RWPE1 (cell line): ENCODE results near the gene SIGLEC11.

Source experiments
- CTCF ChIA-PET: fragments of 350-600 bp; sonication (Branson Sonifier 250); formaldehyde crosslinking; extraction: SDS; loops from one replicate; lab custom pipeline; 2021; lab: Yijun Ruan, JAX
- POLR2A ChIA-PET: fragments of 400-600 bp; formaldehyde crosslinking; extraction: SDS; loops from one replicate; lab custom pipeline; 2020; ENCODE audit warnings: antibody characterized with exemption; ENCODE audit not compliant: low non-redundant PET; lab: Yijun Ruan, JAX
- DNase-seq: peaks from one replicate; pipeline ENCODE4 v3.0.0; 2012; ENCODE audit warnings: low spot score
- H3K27ac ChIP-seq: fragments of 450-650 bp; 2 replicates; pipeline ENCODE4 v1.5.1; 2017
- CTCF ChIP-seq: fragments of 450-650 bp; conservative IDR thresholded peaks from 2 replicates; pipeline ENCODE4 v1.5.1; 2017; ENCODE audit warnings: low read depth, mild to moderate bottlenecking

Gene SIGLEC11

GRCh38 chr19:49983645-49984229 is 22.8 kb upstream of the SIGLEC11 start:
- POLR2A ChIA-PET = interaction anchor here (0.7 kb wide), 1 partner anchor 41 kb away, joined by 4 read pairs; no protein-coding TSS in a partner anchor
- CTCF ChIA-PET = interaction anchor here (0.5 to 1.1 kb wide), 4 partner anchors 8 to 57 kb away, joined by 3 to 5 read pairs (median 3); no protein-coding TSS in a partner anchor
- peak; percentile 68 for TF ChIP-seq CTCF
- DNase-seq = peak; percentile 24
- no peak overlapping the region for H3K27ac ChIP-seq

- H3K27ac ChIP-seq = 0 out of 2 replicates have a peak overlapping the region, but pooled peaks have one; percentile 10
- CTCF ChIA-PET = interaction anchor here (0.6 to 0.7 kb wide), 3 partner anchors 19 to 1450 kb away, joined by 3 to 7 read pairs (median 3); no protein-coding TSS in a partner anchor
- TF ChIP-seq CTCF = no peak
- no peak for DNase-seq
- POLR2A ChIA-PET = no interaction called here
Measured at GRCh38 chr19:49981603-49982593, 20.9 kb upstream of the SIGLEC11 start.

DNA sequence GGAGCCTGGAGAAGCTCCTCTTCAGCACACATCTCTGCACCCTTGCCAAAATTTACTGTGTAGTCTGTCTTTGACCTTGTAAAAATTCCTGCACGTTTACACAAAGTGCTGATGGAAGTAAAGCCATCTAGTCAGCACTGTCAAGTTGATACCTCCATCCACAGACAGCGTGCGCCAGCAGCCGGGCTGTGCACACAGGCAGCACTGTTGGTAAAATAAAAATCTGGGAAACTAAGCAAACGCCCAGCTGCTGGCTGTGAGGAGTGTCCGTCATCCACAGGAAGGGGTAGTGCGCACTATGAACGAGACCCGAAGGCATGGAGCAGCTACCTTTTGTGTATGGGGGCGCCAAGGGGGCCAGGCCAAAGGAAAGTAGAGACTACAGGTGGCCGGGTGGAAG is 17.4 kb upstream of the SIGLEC11 start:
- no peak for TF ChIP-seq CTCF
- DNase-seq = no peak
- ChIA-PET CTCF (no interaction called here), POLR2A (no interaction called here)
- H3K27ac ChIP-seq = no peak overlapping the region

DNA sequence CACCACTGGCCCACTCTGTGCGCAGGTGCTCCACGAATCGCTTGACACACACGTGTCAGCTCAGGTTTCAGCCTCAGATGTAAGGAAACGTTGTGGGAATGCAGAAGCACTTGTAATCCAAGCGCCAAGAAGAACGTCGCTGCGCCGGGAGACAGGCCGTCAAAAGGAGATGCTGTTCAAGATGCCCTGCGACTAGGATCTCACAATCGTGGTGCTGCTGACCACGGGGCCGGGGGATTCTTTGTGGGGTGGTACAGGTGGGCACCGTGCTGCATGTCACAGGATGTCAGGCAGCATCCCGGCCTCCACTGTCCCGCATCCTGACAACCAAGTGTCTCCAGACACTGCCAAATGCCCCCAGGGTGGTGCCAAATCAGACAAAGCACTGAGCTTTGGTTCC is 16.9 kb upstream of the SIGLEC11 start:
- ChIA-PET POLR2A (no interaction called here), CTCF (no interaction called here)
- no peak for DNase-seq
- H3K27ac ChIP-seq = no peak overlapping the region
- no peak for TF ChIP-seq CTCF

- H3K27ac ChIP-seq = no peak overlapping the region
- no peak for TF ChIP-seq CTCF
- ChIA-PET POLR2A (no interaction called here), CTCF (no interaction called here)
- no peak for DNase-seq
Measured at GRCh38 chr19:49977076-49977475, 16.1 kb upstream of the SIGLEC11 start.

GRCh38 chr19:49976496-49976895 is 15.5 kb upstream of the SIGLEC11 start:
- no peak overlapping the region for H3K27ac ChIP-seq
- TF ChIP-seq CTCF = no peak
- DNase-seq = no peak
- ChIA-PET POLR2A (no interaction called here), CTCF (interaction anchor here (0.6 to 0.8 kb wide), 2 partner anchors 39 to 878 kb away, joined by 3 to 4 read pairs; no protein-coding TSS in a partner anchor)
